Esophagus muscularis mucosa (tissue), 4 donors: ENCODE results near the gene MSX1. TPM values are rescaled to one million over a fixed set of nuclear protein-coding genes. Genes with fewer than 3 reads are reported as not detected.

Experiments
- DNase-seq: peaks from one replicate; pipeline ENCODE4 v3.0.0-alpha.2; 2017; ENCODE audit errors: extremely low spot score
- H3K27ac ChIP-seq, 4 donors: fragments of 200-600 bp; sonication (generic); replicated peaks in 1 of 4; 1 replicate in 3 of 4; 2 replicates in 1 of 4; pipeline ENCODE4 v1.5.1; 2016 to 2019; ENCODE audit warnings: mild to moderate bottlenecking in 1 of 4
- H3K27me3 ChIP-seq, 4 donors: fragments of 200-600 bp; sonication (generic); one replicate each; pipeline versions ENCODE4 v1.5.1 to v1.6.0; 2016 to 2019
- H3K36me3 ChIP-seq, 4 donors: fragments of 200-600 bp; sonication (generic); one replicate each; pipeline ENCODE4 v1.5.1; 2016 to 2019
- H3K4me1 ChIP-seq, 4 donors: fragments of 200-600 bp; sonication (generic); one replicate each; pipeline ENCODE4 v1.5.1; 2016 to 2019
- H3K4me3 ChIP-seq, 4 donors: fragments of 200-600 bp; sonication (generic); 1 replicate in 2 of 4; 2 replicates in 2 of 4; pipeline ENCODE4 v1.5.1; 2016 to 2019; ENCODE audit warnings: mild to moderate bottlenecking in 4 of 4, moderate library complexity in 1 of 4
- H3K9me3 ChIP-seq, 4 donors: fragments of 200-600 bp; sonication (generic); 1 replicate in 3 of 4; 2 replicates in 1 of 4; pipeline ENCODE4 v1.5.1; 2016 to 2019
- EP300 ChIP-seq: sonication (generic); formaldehyde crosslinking; IDR thresholded peaks from one replicate; pipeline ENCODE4 v1.6.1; 2017; ENCODE audit warnings: antibody characterized with exemption
- POLR2A ChIP-seq: fragments of 450-650 bp; IDR thresholded peaks from one replicate; pipeline ENCODE4 v1.6.1; 2017; ENCODE audit warnings: antibody characterized with exemption, moderate library complexity, mild to moderate bottlenecking, low read depth
- POLR2AphosphoS5 ChIP-seq, 2 donors: sonication (generic); formaldehyde crosslinking; IDR thresholded peaks; one replicate each; pipeline ENCODE4 v1.6.1; 2017; ENCODE audit warnings: antibody characterized with exemption in 2 of 2
- WGBS: methylation state at CpG from one replicate; pipeline ENCODE4 v1.1.5; 2018; 5-methylcytosine and 5-hydroxymethylcytosine counted together
- intact Hi-C: fragments of 100-400 bp; cut with DNase I; formaldehyde crosslinking; loops from one replicate; pipeline ENCODE4 v1.15.1; 2023
- total RNA-seq, 4 donors: library from RNA; depleted of rRNA; stranded (reverse); fragments of >200 nt; gene quantifications; one replicate each; pipeline versions ENCODE4 v1.1.0 to v1.2.1, GENCODE V29; 2016
- TF ChIP-seq, protein P1 (sequence below), 3 experiments: fragments of 200-600 bp in 2 of 3; fragments of 450-650 bp in 1 of 3; sonication (generic) in 2 of 3; IDR thresholded peaks; one replicate each; pipeline ENCODE4 v1.5.1; 2017 to 2019; ENCODE audit warnings: antibody characterized with exemption in 3 of 3, mild to moderate bottlenecking in 2 of 3, moderate library complexity in 1 of 3

Gene MSX1
- total RNA-seq, 4 donors from 2014 or later = 2.9 to 6.3 (median 4.3) TPM

DNA sequence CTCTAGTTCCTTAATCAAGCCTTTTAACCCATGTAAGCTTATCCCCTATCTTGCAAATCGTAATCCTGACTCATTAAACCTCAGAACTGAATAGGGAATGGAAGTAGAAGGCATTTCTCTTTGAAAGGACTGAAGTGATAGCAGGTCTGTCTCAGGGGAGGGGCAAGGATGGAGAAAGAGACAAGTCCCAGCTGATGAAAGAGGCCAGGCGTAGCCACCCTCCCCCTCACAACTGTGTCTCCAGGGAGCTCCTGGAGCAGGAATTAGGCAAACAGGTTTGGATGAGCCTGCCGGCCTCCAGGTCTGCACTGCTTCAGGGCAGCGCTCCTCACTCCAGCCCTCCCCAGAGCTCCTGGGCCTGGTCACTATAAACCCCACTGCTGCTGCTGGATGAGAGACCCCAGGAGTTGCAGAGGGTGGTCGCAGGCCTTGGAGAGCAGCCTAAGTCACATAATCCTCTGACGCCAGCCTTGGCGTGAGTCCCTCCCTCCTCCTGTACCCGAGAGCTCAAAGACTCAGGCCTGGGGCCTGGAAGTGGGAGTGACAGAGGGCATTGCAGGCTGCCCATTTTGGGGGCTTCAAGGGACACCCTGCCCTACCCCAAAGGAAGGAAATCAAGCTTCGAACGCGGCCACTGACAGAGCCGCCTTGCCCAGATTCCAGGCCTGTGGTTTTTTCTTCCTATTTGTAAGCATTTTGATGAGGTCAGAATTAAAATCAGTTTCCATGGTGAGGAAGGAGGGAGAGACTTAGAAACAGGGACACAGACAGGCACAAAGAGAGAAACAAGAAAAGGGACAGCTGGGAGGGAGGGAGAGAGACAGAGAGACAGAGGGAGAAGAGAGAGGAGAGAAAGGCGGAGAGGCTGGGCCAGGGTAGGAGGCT lies 21.2 kb upstream of the MSX1 start:
- Histone ChIP-seq H3K4me1 (no peaks in the 10 kb centered on the region), H3K27me3 (peaks cover 0 to 30% (median 0%) of the 10 kb centered on the region in 4 donors), H3K36me3 (no peaks in the 10 kb centered on the region), H3K9me3 (peaks cover 0 to 12% (median 5%) of the 10 kb centered on the region in 4 donors), H3K4me3 (no peak overlapping the region), H3K27ac (no peak overlapping the region)
- intact Hi-C loops = no loop called here
- no peak for DNase-seq
- 55% methylated on average over 10 of the region's 13 CpGs for WGBS
- TF ChIP-seq POLR2AphosphoS5 (IDR thresholded peaks at IDR 0.05) = no peak
- TF ChIP-seq POLR2A = no peak
- no peak for TF ChIP-seq EP300
- TF ChIP-seq, protein P1, sequence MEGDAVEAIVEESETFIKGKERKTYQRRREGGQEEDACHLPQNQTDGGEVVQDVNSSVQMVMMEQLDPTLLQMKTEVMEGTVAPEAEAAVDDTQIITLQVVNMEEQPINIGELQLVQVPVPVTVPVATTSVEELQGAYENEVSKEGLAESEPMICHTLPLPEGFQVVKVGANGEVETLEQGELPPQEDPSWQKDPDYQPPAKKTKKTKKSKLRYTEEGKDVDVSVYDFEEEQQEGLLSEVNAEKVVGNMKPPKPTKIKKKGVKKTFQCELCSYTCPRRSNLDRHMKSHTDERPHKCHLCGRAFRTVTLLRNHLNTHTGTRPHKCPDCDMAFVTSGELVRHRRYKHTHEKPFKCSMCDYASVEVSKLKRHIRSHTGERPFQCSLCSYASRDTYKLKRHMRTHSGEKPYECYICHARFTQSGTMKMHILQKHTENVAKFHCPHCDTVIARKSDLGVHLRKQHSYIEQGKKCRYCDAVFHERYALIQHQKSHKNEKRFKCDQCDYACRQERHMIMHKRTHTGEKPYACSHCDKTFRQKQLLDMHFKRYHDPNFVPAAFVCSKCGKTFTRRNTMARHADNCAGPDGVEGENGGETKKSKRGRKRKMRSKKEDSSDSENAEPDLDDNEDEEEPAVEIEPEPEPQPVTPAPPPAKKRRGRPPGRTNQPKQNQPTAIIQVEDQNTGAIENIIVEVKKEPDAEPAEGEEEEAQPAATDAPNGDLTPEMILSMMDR (IDR thresholded peaks at IDR 0.05) = no peak

DNA sequence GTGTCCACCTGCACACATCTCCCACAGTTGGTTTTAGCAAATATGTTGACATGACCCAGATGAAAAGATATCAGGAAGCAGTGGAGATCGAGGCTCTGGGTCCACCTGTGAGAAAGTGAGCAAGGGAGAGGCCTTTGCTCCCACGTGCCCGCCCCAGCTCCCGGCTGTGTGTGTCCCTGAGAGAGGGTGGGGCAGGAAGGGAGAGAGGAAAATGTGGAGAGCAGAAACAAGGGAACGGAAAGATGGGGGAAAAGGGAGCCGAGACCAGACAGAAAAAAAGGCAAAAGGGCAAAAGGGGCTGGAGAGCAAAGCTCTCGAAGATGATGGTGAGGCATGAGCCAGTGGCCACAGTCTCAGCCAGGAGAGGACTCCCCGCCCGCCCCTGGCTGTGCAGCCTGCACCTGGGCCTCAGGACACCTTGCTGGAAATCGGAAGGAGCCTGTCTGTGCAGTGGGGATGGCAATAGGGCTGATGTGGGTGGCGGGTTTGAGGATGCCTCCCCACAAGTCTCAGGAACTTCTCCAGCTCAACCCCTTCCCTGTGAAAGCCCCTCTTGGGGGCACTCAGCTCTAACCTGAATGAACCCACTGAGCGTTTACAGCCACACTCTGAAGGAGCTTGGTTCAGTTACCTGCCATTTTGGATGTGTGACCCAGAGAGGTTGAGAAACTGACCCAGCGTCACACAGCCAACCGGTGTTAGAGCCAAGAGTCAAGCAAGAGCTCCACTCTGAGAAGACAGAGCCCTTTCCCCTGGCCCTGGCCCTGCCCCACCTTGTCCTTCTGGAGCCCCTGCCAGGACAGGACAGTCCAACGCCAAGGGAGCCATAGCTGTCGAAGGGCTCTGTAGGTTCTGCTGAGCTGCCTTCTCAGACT lies 20.3 kb upstream of the MSX1 start:
- Histone ChIP-seq H3K9me3 (peaks cover 0 to 12% (median 5%) of the 10 kb centered on the region in 4 donors), H3K4me3 (no peak overlapping the region), H3K36me3 (no peaks in the 10 kb centered on the region), H3K27me3 (peaks cover 0 to 39% (median 1%) of the 10 kb centered on the region in 4 donors), H3K27ac (no peak overlapping the region), H3K4me1 (no peaks in the 10 kb centered on the region)
- TF ChIP-seq POLR2AphosphoS5 (IDR thresholded peaks at IDR 0.05) (no peak), POLR2A (no peak)
- TF ChIP-seq, protein P1 (IDR thresholded peaks at IDR 0.05) = no peak
- WGBS = 60% methylated on average over 13 of the region's 16 CpGs
- intact Hi-C loops = no loop called here
- DNase-seq = no peak

DNA sequence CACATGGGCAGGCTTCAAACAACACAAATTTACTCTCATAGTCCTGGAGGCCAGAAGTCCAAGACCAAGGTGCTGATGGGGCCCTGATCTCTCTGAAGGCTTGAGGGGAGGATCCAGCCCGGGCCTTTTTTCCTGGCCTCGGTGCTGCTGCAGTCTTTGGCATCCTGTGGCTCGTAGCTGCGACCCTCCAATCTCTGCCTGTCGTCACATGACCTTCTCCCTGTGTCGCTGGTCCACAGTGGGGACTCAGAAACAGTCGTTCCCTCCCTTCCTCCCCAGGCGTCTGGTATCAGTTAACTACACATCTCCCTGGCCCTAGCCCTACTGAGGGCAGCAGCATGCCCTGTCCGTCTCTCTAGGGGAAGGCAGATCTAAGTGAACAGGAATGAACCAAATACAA lies 19.1 kb upstream of the MSX1 start:
- Histone ChIP-seq H3K36me3 (no peaks in the 10 kb centered on the region), H3K27me3 (peaks cover 0 to 50% (median 1%) of the 10 kb centered on the region in 4 donors), H3K9me3 (peaks cover 0 to 10% (median 3%) of the 10 kb centered on the region in 4 donors), H3K27ac (no peak overlapping the region), H3K4me1 (no peaks in the 10 kb centered on the region), H3K4me3 (no peak overlapping the region)
- DNase-seq = no peak
- TF ChIP-seq POLR2AphosphoS5 (IDR thresholded peaks at IDR 0.05) = no peak
- TF ChIP-seq POLR2A = no peak
- TF ChIP-seq, protein P1 (IDR thresholded peaks at IDR 0.05) = no peak
- no peak for TF ChIP-seq EP300
- intact Hi-C loops = no loop called here
- WGBS = 30% methylated on average over 7 of the region's 9 CpGs

DNA sequence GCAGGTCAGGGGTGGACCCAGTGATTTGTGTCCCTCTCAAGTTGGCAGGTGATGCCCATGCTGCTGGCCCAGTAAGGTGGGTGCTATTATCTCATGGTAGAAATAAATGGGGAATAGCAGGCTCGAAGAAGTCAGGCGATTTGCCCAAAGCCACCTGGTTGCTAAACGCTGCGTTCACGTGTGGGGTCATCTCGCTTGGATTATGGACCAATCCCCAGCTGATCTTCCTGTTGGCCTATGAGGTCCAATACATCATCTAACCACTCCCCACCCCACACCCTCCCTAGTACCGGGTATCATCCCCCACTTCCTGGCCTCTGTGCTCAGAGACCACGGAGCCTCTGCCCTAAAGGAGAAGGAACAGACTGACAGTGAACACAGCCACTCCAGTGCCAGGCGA lies 18.3 kb upstream of the MSX1 start:
- 84% methylated on average over 7 of the region's 9 CpGs for WGBS
- Histone ChIP-seq H3K9me3 (peaks cover 0 to 2% (median 0%) of the 10 kb centered on the region in 4 donors), H3K27me3 (peaks cover 0 to 58% (median 1%) of the 10 kb centered on the region in 4 donors), H3K27ac (no peak overlapping the region), H3K4me1 (no peaks in the 10 kb centered on the region), H3K4me3 (no peak overlapping the region), H3K36me3 (no peaks in the 10 kb centered on the region)
- intact Hi-C loops = no loop called here
- DNase-seq = no peak
- TF ChIP-seq EP300 = no peak
- TF ChIP-seq, protein P1 (IDR thresholded peaks at IDR 0.05) = no peak
- no peak for TF ChIP-seq POLR2AphosphoS5 (IDR thresholded peaks at IDR 0.05)
- no peak for TF ChIP-seq POLR2A
